A549 (cell line): ENCODE measurements around the gene SLC6A6.

Experiments used
- EP300 ChIP-seq, 2 experiments: fragments of >200 bp; sonication (Bioruptor Twin); formaldehyde crosslinking; IDR thresholded peaks; 2 replicates in 1 of 2; 3 replicates in 1 of 2; pipeline ENCODE4 v1.6.1; 2016 to 2017
- TF ChIP-seq, protein P1 (sequence below): fragments of >200 bp; sonication (Bioruptor Twin); formaldehyde crosslinking; IDR thresholded peaks from 3 replicates; pipeline ENCODE4 v1.5.1; 2016

DNA sequence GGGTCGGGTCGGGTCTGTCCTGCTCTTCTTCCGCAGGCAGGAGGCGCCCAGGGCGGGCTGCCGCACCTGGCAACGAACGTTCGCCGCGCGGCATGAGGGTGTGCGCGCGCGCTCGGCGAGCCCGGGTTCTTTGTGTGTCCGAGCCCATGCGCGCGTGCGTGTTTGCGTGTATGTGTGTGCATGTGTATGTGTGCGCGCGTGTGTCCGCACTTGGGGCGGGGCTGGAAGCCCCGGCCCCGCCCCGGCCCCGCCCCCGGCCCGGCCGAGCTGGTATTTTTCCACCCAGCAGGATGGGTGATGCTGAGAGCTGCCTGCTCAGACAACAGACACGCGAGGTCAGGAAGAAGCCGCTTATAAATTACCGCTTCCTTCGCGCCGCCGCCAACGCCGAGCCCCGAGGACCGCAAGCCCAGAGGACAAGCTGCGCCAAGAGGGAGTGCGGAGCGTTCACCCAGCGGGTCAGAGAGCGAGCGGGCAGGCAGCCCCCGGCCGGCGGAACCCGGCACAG lies at the start of gene SLC6A6:
- TF ChIP-seq, protein P1, sequence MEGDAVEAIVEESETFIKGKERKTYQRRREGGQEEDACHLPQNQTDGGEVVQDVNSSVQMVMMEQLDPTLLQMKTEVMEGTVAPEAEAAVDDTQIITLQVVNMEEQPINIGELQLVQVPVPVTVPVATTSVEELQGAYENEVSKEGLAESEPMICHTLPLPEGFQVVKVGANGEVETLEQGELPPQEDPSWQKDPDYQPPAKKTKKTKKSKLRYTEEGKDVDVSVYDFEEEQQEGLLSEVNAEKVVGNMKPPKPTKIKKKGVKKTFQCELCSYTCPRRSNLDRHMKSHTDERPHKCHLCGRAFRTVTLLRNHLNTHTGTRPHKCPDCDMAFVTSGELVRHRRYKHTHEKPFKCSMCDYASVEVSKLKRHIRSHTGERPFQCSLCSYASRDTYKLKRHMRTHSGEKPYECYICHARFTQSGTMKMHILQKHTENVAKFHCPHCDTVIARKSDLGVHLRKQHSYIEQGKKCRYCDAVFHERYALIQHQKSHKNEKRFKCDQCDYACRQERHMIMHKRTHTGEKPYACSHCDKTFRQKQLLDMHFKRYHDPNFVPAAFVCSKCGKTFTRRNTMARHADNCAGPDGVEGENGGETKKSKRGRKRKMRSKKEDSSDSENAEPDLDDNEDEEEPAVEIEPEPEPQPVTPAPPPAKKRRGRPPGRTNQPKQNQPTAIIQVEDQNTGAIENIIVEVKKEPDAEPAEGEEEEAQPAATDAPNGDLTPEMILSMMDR = no peak; the same call in 2 of the 3 replicates
- TF ChIP-seq EP300 (IDR thresholded peaks at IDR 0.05) = no peak
